Uterus (tissue), 4 donors: ENCODE results near the gene PHF14. TPM values are rescaled to one million over a fixed set of nuclear protein-coding genes. Genes with fewer than 3 reads are reported as not detected.
"Not testable (repeated sequence)": the region's sequence is repeated elsewhere in the genome, so short reads cannot be mapped to it uniquely, and the experiment has no call there.

Experiments used
- DNase-seq, 2 donors: peaks; one replicate each; pipeline ENCODE4 v3.0.0-alpha.2; 2019 to 2020
- H3K27ac ChIP-seq, 2 donors: fragments of 200-600 bp; sonication (generic); 1 replicate in 1 of 2; 2 replicates in 1 of 2; pipeline ENCODE4 v1.5.1; 2016 to 2018
- H3K27me3 ChIP-seq, 2 donors: fragments of 200-600 bp; sonication (generic); one replicate each; pipeline ENCODE4 v1.5.1; 2018 to 2019; ENCODE audit warnings: control low read depth in 1 of 2
- H3K36me3 ChIP-seq, 2 donors: fragments of 200-600 bp; sonication (generic); one replicate each; pipeline ENCODE4 v1.5.1; 2019; ENCODE audit warnings: control low read depth in 1 of 2
- H3K4me1 ChIP-seq, 2 donors: fragments of 200-600 bp; sonication (generic); one replicate each; pipeline ENCODE4 v1.5.1; 2018 to 2019; ENCODE audit warnings: control low read depth in 1 of 2
- H3K4me3 ChIP-seq, 2 donors: fragments of 200-600 bp; sonication (generic); 1 replicate in 1 of 2; 2 replicates in 1 of 2; pipeline ENCODE4 v1.5.1; 2018 to 2019; ENCODE audit warnings: mild to moderate bottlenecking in 1 of 2
- H3K9me3 ChIP-seq, 2 donors: fragments of 200-600 bp; sonication (generic); one replicate each; pipeline ENCODE4 v1.5.1; 2019; ENCODE audit warnings: control low read depth in 1 of 2
- POLR2A ChIP-seq, 2 donors: fragments of 450-650 bp; IDR thresholded peaks; one replicate each; pipeline ENCODE4 v1.6.1; 2016; ENCODE audit warnings: antibody characterized with exemption in 2 of 2, mild to moderate bottlenecking in 1 of 2, moderate library complexity in 1 of 2
- intact Hi-C: fragments of 100-400 bp; cut with DNase I; formaldehyde crosslinking; loops from one replicate; pipeline ENCODE4 v1.15.1; 2023; ENCODE audit warnings: low total_unique reads
- total RNA-seq, 4 donors: library from RNA; depleted of rRNA in 3 of 4; stranded (reverse); fragments of >200 nt in 3 of 4; gene quantifications; one replicate each; pipeline versions ENCODE4 v1.1.0 to v1.2.4, GENCODE V29; 2014 to 2023
- TF ChIP-seq, protein P1 (sequence below), 4 experiments: fragments of 200-600 bp in 2 of 4; fragments of 450-650 bp in 2 of 4; sonication (generic) in 2 of 4; IDR thresholded peaks; one replicate each; pipeline ENCODE4 v1.5.1; 2016 to 2019; ENCODE audit warnings: antibody characterized with exemption in 4 of 4, mild to moderate bottlenecking in 2 of 4, moderate library complexity in 1 of 4
- donor health status: DM: yes; HTN: yes; CAD: no.

Gene PHF14
- total RNA-seq, 4 donors from 2014 or later = 34.1 to 161 (median 52.5) TPM

DNA sequence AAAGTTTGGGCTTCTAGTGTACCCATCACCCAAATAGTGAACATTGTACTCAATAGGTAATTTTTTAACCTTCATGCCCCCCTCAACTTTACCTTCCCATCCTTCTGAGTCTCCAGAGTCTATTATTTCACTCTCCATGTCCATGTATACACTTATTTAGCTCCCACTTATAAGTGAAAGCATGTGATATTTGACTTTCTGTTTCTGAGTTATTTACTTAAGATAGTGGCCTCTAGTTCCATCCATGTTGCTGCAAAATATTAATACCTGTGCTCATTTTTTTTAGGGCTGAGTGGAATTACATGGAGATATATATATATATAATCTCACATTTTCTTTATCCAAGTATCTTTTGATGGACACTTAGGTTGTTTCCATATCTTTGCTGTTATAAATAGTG, 21.1 kb upstream of the PHF14 start:
- intact Hi-C loops = no loop called here

DNA sequence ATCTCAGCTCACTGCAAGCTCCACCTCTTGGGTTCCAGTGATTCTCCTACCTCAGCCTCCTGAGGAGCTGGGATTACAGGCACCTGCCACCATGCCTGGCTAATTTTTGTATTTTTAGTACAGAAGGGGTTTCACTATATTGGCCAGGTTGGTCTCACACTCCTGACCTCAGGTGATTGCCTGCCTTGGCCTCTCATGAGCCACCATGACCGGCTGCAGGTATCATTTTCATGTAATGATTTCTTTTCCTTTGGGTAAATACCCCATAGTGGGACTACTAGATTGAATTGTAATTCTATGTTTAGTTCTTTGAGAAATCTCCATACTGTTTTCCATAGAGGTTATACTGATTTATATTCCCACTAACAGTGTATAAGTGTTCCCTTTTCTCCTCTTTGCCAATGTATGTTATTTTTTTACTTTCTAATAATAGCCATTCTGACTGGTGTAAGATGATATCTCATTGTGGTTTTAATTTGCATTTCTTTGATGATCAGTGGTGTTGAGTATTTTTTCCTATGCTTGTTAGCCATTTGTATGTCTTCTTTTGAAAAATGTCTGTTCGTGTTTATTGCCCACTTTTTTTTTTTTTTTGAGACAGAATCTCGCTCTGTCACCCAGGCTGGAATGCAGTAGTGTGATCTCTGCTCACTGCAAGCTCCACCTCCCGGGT, 20.5 kb upstream of the PHF14 start:
- H3K36me3 ChIP-seq, H3K27ac ChIP-seq, H3K9me3 ChIP-seq, H3K4me1 ChIP-seq, H3K4me3 ChIP-seq, DNase-seq, H3K27me3 ChIP-seq, intact Hi-C loops: not testable (repeated sequence)

More for the DNA sequence above, 21.1 kb upstream of the PHF14 start:
- Histone ChIP-seq H3K27ac (no peak overlapping the region), H3K4me1 (no peaks in the 10 kb centered on the region), H3K27me3 (no peaks in the 10 kb centered on the region), H3K4me3 (no peak overlapping the region), H3K36me3 (no peaks in the 10 kb centered on the region), H3K9me3 (no peaks in the 10 kb centered on the region)
- TF ChIP-seq POLR2A (IDR thresholded peaks at IDR 0.05) = no peak
- TF ChIP-seq, protein P1, sequence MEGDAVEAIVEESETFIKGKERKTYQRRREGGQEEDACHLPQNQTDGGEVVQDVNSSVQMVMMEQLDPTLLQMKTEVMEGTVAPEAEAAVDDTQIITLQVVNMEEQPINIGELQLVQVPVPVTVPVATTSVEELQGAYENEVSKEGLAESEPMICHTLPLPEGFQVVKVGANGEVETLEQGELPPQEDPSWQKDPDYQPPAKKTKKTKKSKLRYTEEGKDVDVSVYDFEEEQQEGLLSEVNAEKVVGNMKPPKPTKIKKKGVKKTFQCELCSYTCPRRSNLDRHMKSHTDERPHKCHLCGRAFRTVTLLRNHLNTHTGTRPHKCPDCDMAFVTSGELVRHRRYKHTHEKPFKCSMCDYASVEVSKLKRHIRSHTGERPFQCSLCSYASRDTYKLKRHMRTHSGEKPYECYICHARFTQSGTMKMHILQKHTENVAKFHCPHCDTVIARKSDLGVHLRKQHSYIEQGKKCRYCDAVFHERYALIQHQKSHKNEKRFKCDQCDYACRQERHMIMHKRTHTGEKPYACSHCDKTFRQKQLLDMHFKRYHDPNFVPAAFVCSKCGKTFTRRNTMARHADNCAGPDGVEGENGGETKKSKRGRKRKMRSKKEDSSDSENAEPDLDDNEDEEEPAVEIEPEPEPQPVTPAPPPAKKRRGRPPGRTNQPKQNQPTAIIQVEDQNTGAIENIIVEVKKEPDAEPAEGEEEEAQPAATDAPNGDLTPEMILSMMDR (IDR thresholded peaks at IDR 0.05) = no peak
- no peak for DNase-seq

DNA sequence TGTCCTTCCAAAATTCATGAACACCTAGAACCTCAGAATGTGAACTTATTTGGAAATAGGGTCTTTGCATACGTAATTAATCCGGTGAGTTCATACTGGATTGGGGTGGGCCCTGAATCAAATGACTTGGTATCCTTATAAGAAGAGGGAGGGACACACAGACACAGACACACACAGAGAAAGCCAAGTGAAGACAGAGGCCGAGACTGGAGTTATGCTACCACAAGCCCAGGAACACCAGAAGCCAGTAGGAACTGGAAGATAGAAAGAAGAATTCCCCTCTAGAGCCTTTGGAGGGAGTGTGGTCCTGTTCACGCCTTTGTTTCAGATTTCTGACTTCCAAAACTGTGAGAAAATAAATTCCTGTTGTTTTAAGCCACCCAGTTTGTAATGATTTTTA, 17.1 kb upstream of the PHF14 start:
- Histone ChIP-seq H3K36me3 (no peaks in the 10 kb centered on the region), H3K4me1 (no peaks in the 10 kb centered on the region), H3K27ac (no peak overlapping the region), H3K9me3 (no peaks in the 10 kb centered on the region), H3K27me3 (no peaks in the 10 kb centered on the region), H3K4me3 (no peak overlapping the region)
- no peak for TF ChIP-seq POLR2A (IDR thresholded peaks at IDR 0.05)
- TF ChIP-seq, protein P1 (IDR thresholded peaks at IDR 0.05) = no peak
- no peak for DNase-seq
- intact Hi-C loops = no loop called here

DNA sequence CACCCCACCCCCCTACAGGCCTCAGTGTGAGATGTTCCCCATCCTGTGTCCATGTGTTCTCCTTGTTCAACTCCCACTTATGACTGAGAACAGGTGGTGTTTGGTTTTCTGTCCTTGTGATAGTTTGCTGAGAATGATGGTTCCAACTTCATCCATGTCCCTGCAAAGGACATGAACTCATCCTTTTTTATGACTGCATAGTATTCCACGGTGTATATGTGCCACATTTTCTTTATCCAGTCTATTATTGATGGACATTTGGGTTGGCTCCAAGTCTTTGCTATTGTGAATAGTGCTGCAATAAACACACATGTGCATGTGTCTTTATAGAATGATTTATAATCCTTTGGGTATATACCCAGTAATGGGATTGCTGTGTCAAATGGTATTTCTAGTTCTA, 13.4 kb upstream of the PHF14 start:
- H3K27me3 ChIP-seq, intact Hi-C loops, H3K4me1 ChIP-seq, DNase-seq, H3K4me3 ChIP-seq, H3K9me3 ChIP-seq, H3K36me3 ChIP-seq, H3K27ac ChIP-seq: not testable (repeated sequence)

DNA sequence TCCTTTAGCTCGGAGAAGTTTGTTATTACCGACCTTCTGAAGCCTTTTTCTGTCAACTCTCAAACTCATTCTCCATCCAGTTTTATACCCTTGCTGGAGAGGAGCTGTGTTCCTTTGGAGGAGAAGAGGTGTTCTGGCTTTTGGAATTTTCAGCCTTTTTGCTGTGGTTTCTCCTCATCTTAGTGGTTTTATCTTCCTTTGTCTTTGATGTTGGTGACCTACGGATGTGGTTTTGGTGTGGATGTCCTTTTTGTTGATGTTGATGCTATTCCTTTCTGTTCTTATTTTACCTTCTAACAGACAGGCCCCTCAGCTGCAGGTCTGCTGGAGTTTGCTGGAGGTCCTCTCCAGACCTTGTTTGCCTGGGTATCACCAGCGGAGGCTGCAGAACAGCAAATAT, 8.7 kb upstream of the PHF14 start:
- H3K4me3 ChIP-seq, intact Hi-C loops, H3K4me1 ChIP-seq, H3K9me3 ChIP-seq, DNase-seq, H3K27ac ChIP-seq, H3K36me3 ChIP-seq, H3K27me3 ChIP-seq: not testable (repeated sequence)

DNA sequence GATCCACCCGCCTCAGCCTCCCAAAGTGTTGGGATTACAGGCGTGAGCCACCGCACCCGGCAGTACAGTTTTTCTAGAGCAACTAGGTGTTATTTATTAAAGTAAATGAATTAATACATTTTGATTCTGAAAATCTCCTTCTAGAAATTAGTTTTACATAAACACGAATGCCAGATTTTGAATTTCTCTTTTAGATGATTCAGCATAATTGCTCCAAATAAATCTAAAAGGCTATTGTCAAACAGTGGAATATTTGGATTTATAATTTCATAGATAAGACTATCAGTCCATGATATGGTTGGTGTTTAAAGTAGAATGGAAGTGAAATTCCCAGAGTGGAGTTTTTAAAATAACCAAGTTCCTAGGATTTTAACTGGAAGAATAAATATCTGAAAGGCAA, 1.5 kb upstream of the PHF14 start:
- Histone ChIP-seq H3K4me3 (no peak overlapping the region), H3K9me3 (no peaks in the 10 kb centered on the region), H3K36me3 (no peaks in the 10 kb centered on the region), H3K27ac (no peak overlapping the region), H3K27me3 (no peaks in the 10 kb centered on the region), H3K4me1 (peaks cover 0 to 4% of the 10 kb centered on the region in 2 donors)
- TF ChIP-seq, protein P1 (IDR thresholded peaks at IDR 0.05) = no peak
- no peak for TF ChIP-seq POLR2A (IDR thresholded peaks at IDR 0.05)
- intact Hi-C loops = no loop called here
- DNase-seq = no peak
